ENCODE measurements around the gene OST4.

- no peak for TF ChIP-seq EZH2phosphoT487 (IDR thresholded peaks at IDR 0.05; ENCODE audit: borderline replicate concordance)
- TF ChIP-seq, protein P1, sequence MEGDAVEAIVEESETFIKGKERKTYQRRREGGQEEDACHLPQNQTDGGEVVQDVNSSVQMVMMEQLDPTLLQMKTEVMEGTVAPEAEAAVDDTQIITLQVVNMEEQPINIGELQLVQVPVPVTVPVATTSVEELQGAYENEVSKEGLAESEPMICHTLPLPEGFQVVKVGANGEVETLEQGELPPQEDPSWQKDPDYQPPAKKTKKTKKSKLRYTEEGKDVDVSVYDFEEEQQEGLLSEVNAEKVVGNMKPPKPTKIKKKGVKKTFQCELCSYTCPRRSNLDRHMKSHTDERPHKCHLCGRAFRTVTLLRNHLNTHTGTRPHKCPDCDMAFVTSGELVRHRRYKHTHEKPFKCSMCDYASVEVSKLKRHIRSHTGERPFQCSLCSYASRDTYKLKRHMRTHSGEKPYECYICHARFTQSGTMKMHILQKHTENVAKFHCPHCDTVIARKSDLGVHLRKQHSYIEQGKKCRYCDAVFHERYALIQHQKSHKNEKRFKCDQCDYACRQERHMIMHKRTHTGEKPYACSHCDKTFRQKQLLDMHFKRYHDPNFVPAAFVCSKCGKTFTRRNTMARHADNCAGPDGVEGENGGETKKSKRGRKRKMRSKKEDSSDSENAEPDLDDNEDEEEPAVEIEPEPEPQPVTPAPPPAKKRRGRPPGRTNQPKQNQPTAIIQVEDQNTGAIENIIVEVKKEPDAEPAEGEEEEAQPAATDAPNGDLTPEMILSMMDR (conservative IDR thresholded peaks at IDR 0.05; ENCODE audit: low read length), result no peak
These were observed 47.3 kb upstream of the OST4 start, which contains the start of gene CGREF1 for GRCh38 chr2:27118525-27119329.

All from Loucy (cell line).